Pancreas (tissue), 10 donors: ENCODE data around the gene MAFF. TPM values are rescaled to one million over a fixed set of nuclear protein-coding genes. Genes with fewer than 3 reads are reported as not detected.

Experiments
- ATAC-seq, 4 donors: fragments of 200-7000 bp; cut with Tn5 transposase; one replicate each; pipeline versions ENCODE4 v1.8.0 to v1.9.1; 2020; ENCODE audit warnings: mild to moderate bottlenecking in 4 of 4, moderate library complexity in 4 of 4
- DNase-seq, 6 donors: peaks; one replicate each; pipeline ENCODE4 v3.0.0-alpha.2; 2020
- FAIRE-seq: peaks from 2 replicates; lab custom pipeline; 2012; peaks lifted over from hg19 to GRCh38; lab: Jason Lieb, UNC
- H3K27ac ChIP-seq, 4 donors: fragments of 200-600 bp; sonication (generic); 1 replicate in 3 of 4; 2 replicates in 1 of 4; pipeline versions ENCODE4 v1.5.0 to v1.8.0; 2020
- H3K27me3 ChIP-seq, 4 donors: fragments of 200-600 bp; one replicate each; pipeline ENCODE4 v1.8.0; 2021
- H3K36me3 ChIP-seq, 3 donors: fragments of 200-600 bp; sonication (generic) in 1 of 3; one replicate each; pipeline versions ENCODE4 v1.5.0 to v1.8.0; 2020 to 2021
- H3K4me1 ChIP-seq, 3 donors: fragments of 200-600 bp; one replicate each; pipeline ENCODE4 v1.8.0; 2021
- H3K4me3 ChIP-seq, 4 donors: fragments of 200-600 bp; sonication (generic) in 2 of 4; one replicate each; pipeline versions ENCODE4 v1.5.0 to v1.8.0; 2020 to 2021
- H3K9me3 ChIP-seq, 4 donors: fragments of 200-600 bp; one replicate each; pipeline ENCODE4 v1.8.0; 2021
- WGBS, 2 donors: extraction: QIAGEN DNeasy Blood & Tissue Kit; methylation state at CpG; one replicate each; pipeline ENCODE4 v1.1.7; 2013; 5-methylcytosine and 5-hydroxymethylcytosine counted together
- intact Hi-C, 3 donors: fragments of 100-400 bp; cut with DNase I; formaldehyde crosslinking; loops; one replicate each; pipeline versions ENCODE4 v1.11.1 to v1.14.2; 2022
- polyA plus RNA-seq, 2 donors: library from polyadenylated mRNA; stranded (reverse); fragments of 200-250 nt; gene quantifications; one replicate each; pipeline ENCODE4 v1.2.3, GENCODE V29; 2013
- total RNA-seq, 6 donors: library from RNA; stranded (reverse); fragmentation: NEBNext Ultra II Directional in 4 of 6; extraction: Animal tissue kit (Norgen Biotek cat#: 25700) in 4 of 6; gene quantifications; one replicate each; pipeline versions ENCODE4 v1.2.1 to v1.2.4, GENCODE V29; 2021 to 2023
- TF ChIP-seq, protein P1 (sequence below), 4 donors: fragments of 200-600 bp; sonication (generic) in 3 of 4; IDR thresholded peaks; one replicate each; pipeline versions ENCODE4 v1.5.0 to v1.8.0; 2021; ENCODE audit warnings: antibody characterized with exemption in 4 of 4
- donor health status: healthy with polysubstance abuse.
- donor health status: DM: no; HTN: no; CAD: no; lungs with moderate emphysema.
- donor health status: DM: no; HTN: no; CAD: no.
- donor health status: control.
- donor health status: control.
- donor health status: Bipolar disorder and iron deficiency.
- donor health status: DM: yes; HTN: yes; CAD: no.
- donor health status: DM: no; HTN: no; CAD: no.
- donor health status: DM: no; HTN: no; CAD: no.
- donor health status: DM: yes; HTN: yes; CAD: no.

MAFF gene
- total and polyA plus RNA-seq, 8 donors = 3.4 to 16.7 (median 7.7) TPM

DNA sequence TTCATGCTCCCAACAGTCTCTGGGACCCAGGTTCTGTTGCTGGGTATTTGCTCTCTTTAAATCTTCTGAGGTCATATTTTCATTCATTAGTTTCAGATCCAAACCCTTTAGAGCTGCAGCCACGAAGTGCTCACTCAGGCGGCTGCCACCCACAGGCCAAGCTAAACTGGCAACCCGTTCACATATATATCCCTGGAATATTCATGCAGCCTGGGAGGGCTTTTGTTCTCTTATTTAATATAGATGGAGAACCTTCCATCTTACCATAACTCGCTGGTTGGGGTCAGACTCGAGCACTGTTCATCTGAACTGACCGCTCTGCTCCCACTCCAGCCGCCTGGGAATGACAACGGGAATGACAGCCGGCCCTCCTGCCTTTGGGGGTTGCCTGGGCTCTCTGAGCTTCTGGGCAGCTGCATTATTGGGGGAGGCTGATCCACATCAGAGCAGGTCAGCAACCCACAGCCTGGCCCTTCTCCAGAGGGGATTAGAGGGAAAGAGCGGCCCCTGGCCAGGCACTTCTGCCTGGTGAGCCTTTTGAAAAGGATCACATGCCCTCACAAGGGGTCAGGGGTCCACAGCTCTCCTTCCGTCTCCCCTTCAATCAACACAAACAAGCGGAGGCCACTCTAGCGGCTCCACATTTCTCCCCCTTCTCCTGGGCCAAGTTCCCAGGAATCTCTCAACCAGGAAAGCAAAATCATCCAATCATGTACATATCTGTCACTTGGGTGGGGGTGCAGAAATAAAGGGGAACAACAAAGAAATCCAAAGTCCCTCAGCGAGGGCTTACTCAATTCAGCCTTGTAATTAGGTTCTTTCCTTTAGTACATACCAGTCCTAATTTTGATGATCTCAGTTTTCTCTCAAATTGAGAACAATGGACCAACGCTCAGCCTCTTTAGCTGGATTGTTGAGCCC is 59.2 kb downstream of the MAFF start:
- Histone ChIP-seq H3K36me3 (no peaks in the 10 kb centered on the region), H3K9me3 (no peaks in the 10 kb centered on the region), H3K4me3 (no peak overlapping the region), H3K4me1 (peaks cover 5 to 50% (median 16%) of the 10 kb centered on the region in 3 donors), H3K27ac (peak overlapping the region in 2 of 4 donors; percentile 41 to 42), H3K27me3 (no peaks in the 10 kb centered on the region)
- ATAC-seq = peak in 1 of 4 donors; percentile 2
- no peak for DNase-seq
- no peak for FAIRE-seq
- TF ChIP-seq, protein P1, sequence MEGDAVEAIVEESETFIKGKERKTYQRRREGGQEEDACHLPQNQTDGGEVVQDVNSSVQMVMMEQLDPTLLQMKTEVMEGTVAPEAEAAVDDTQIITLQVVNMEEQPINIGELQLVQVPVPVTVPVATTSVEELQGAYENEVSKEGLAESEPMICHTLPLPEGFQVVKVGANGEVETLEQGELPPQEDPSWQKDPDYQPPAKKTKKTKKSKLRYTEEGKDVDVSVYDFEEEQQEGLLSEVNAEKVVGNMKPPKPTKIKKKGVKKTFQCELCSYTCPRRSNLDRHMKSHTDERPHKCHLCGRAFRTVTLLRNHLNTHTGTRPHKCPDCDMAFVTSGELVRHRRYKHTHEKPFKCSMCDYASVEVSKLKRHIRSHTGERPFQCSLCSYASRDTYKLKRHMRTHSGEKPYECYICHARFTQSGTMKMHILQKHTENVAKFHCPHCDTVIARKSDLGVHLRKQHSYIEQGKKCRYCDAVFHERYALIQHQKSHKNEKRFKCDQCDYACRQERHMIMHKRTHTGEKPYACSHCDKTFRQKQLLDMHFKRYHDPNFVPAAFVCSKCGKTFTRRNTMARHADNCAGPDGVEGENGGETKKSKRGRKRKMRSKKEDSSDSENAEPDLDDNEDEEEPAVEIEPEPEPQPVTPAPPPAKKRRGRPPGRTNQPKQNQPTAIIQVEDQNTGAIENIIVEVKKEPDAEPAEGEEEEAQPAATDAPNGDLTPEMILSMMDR (IDR thresholded peaks at IDR 0.05) = no peak
- intact Hi-C loops = no loop called here
- 66 to 68% methylated on average over 15 of the region's 15 CpGs for WGBS, 2 donors

DNA sequence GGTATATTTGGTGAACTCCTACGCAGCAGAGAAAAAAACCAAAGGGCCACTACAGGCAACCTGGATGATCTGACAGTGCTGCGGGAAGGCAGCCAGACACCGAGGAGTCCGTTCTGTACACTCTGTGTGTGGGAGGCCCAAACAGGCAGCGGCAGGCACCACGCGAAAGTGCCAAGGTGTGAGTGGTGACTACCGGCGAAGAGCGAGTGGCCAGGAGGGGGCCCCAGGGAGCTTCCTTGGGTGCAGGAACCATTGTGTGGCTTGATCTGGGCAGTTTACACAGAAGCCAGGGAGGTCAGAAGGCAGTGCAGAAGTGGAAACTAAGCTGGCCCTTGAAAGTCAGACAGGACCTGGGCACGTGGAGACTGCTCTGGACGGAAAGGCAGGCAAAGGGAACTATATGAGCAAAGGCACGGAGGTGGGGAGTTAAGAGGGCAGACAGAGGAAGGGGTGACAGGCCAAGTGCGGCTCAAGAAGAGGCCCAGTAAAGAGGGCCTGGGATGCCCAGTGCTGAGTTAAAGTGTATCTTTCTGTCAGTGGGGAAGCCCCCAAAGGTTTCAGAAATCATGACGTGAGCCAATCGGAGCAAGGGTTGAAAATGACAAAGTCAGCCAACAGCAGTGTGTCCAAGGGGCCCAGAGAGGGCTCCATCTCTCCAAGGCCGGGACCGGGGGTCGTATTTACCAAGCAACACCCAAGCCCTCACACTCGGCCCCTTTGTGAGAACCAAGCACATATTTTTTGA is 60.4 kb downstream of the MAFF start:
- no peaks in the 10 kb centered on the region for H3K9me3 ChIP-seq
- no peaks in the 10 kb centered on the region for H3K36me3 ChIP-seq
- H3K27me3 ChIP-seq = no peaks in the 10 kb centered on the region
- TF ChIP-seq, protein P1 (IDR thresholded peaks at IDR 0.05) = peak; percentile 25 to 49 (median 34)
- peak overlapping the region in 2 of 4 donors; percentile 22 to 41 for H3K27ac ChIP-seq
- peak; percentile 61 to 77 (median 67) for ATAC-seq
- peaks cover 3 to 48% (median 16%) of the 10 kb centered on the region in 3 donors for H3K4me1 ChIP-seq
- intact Hi-C loops = no loop called here
- peak in 5 of 6 donors; percentile 44 to 79 (median 70) for DNase-seq
- 47 to 56% methylated on average over 20 of the region's 20 CpGs for WGBS, 2 donors
- no peak overlapping the region for H3K4me3 ChIP-seq
- FAIRE-seq = no peak

DNA sequence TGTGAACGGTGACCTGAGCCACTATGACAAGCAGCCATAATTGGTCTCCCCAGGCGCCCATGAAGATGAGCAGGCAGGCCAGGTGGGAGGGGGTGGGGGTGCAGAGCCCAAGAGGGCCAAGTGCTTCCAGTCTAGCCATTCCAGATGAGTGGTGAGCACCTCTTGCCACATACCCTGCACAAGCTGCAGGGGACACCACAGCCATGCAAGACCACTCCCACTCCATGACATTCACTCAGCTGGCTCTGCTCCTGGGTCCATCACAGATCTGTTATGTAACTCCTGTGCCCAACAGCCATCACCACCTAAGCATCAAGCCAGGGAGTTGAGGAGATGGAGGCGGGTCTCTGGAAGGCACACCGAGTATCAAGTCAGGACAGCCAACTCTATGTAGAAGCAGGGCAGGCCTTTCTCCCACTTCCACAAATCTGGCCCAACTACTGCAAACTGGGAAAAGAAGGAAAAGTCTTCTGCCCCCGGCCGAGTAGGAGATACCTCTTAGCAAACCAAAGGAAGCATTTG is 62.6 kb downstream of the MAFF start:
- Histone ChIP-seq H3K4me1 (peaks cover 0 to 31% (median 8%) of the 10 kb centered on the region in 3 donors), H3K4me3 (no peak overlapping the region), H3K27me3 (no peaks in the 10 kb centered on the region), H3K9me3 (no peaks in the 10 kb centered on the region), H3K27ac (no peak overlapping the region), H3K36me3 (no peaks in the 10 kb centered on the region)
- DNase-seq = no peak
- FAIRE-seq = no peak
- no peak for ATAC-seq
- intact Hi-C loops = no loop called here
- WGBS, 2 donors = 90 to 93% methylated on average over 6 of the region's 6 CpGs
- TF ChIP-seq, protein P1 (IDR thresholded peaks at IDR 0.05) = no peak

Other genes with a start within 250 kb of the MAFF start
- gene C22orf23, start 248.4 kb upstream of the MAFF start, total RNA-seq = under 1 TPM in 4 of 6 donors, not detected in 2; 0.09 to 0.31 (median 0.22) TPM
- under 1 TPM; 0.38 to 0.68 TPM for gene C22orf23, start 248.4 kb upstream of the MAFF start, polyA plus RNA-seq
- 10 to 100 TPM; 21.2 to 32.5 (median 27.7) TPM for gene POLR2F, start 248.3 kb upstream of the MAFF start, total RNA-seq
- 10 to 100 TPM; 61.9 to 74.5 TPM for gene POLR2F, start 248.3 kb upstream of the MAFF start, polyA plus RNA-seq
- under 1 TPM; 0.06 to 0.67 (median 0.18) TPM for gene SOX10, start 217.4 kb upstream of the MAFF start, total RNA-seq
- gene SOX10, start 217.4 kb upstream of the MAFF start, polyA plus RNA-seq = under 1 TPM; 0.38 to 0.96 TPM
- gene PICK1, start 144.6 kb upstream of the MAFF start, total RNA-seq = 10 to 100 TPM; 12.5 to 25.8 (median 19.1) TPM
- 10 to 100 TPM; 49.7 to 55.0 TPM for gene PICK1, start 144.6 kb upstream of the MAFF start, polyA plus RNA-seq
- under 1 TPM in 1 of 6 donors, not detected in 5; 0.06 TPM for gene SLC16A8, start 117.8 kb upstream of the MAFF start, total RNA-seq
- under 1 TPM; 0.05 to 0.57 TPM for gene SLC16A8, start 117.8 kb upstream of the MAFF start, polyA plus RNA-seq
- 1 to 10 TPM in 2 of 6 donors, under 1 TPM in 4; 0.56 to 1.9 (median 0.95) TPM for gene BAIAP2L2, start 91.3 kb upstream of the MAFF start, total RNA-seq
- 10 to 100 TPM in 1 of 2 donors, 1 to 10 TPM in 1; 3.6 to 13.8 TPM for gene BAIAP2L2, start 91.3 kb upstream of the MAFF start, polyA plus RNA-seq
- 10 to 100 TPM in 5 of 6 donors, 1 to 10 TPM in 1; 8.7 to 47.0 (median 21.3) TPM for gene PLA2G6, start 20.2 kb upstream of the MAFF start, total RNA-seq
- 100 to 1,000 TPM; 107 to 109 TPM for gene PLA2G6, start 20.2 kb upstream of the MAFF start, polyA plus RNA-seq
- gene TMEM184B, start 71.0 kb downstream of the MAFF start, total RNA-seq = 10 to 100 TPM; 11.6 to 30.5 (median 18.6) TPM
- 10 to 100 TPM; 17.0 to 24.4 TPM for gene TMEM184B, start 71.0 kb downstream of the MAFF start, polyA plus RNA-seq
- 10 to 100 TPM; 52.7 to 94.2 (median 57.7) TPM for gene CSNK1E, start 115.4 kb downstream of the MAFF start, total RNA-seq
- gene CSNK1E, start 115.4 kb downstream of the MAFF start, polyA plus RNA-seq = 100 to 1,000 TPM in 1 of 2 donors, 10 to 100 TPM in 1; 87.2 to 115 TPM